NCI-H524 treated with DMSO at 0.1 percent for 48 hours (cell line): Measurements from ENCODE around the gene B3GNT7.
"Not testable (repeated sequence)": the region's sequence is repeated elsewhere in the genome, so short reads cannot be mapped to it uniquely, and the experiment has no call there.

ENCODE experiments used
- DNase-seq: peaks from one replicate; lab custom pipeline; 2025; lab: John Stamatoyannopoulos, UW

The B3GNT7 gene, protein sequence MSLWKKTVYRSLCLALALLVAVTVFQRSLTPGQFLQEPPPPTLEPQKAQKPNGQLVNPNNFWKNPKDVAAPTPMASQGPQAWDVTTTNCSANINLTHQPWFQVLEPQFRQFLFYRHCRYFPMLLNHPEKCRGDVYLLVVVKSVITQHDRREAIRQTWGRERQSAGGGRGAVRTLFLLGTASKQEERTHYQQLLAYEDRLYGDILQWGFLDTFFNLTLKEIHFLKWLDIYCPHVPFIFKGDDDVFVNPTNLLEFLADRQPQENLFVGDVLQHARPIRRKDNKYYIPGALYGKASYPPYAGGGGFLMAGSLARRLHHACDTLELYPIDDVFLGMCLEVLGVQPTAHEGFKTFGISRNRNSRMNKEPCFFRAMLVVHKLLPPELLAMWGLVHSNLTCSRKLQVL

DNA sequence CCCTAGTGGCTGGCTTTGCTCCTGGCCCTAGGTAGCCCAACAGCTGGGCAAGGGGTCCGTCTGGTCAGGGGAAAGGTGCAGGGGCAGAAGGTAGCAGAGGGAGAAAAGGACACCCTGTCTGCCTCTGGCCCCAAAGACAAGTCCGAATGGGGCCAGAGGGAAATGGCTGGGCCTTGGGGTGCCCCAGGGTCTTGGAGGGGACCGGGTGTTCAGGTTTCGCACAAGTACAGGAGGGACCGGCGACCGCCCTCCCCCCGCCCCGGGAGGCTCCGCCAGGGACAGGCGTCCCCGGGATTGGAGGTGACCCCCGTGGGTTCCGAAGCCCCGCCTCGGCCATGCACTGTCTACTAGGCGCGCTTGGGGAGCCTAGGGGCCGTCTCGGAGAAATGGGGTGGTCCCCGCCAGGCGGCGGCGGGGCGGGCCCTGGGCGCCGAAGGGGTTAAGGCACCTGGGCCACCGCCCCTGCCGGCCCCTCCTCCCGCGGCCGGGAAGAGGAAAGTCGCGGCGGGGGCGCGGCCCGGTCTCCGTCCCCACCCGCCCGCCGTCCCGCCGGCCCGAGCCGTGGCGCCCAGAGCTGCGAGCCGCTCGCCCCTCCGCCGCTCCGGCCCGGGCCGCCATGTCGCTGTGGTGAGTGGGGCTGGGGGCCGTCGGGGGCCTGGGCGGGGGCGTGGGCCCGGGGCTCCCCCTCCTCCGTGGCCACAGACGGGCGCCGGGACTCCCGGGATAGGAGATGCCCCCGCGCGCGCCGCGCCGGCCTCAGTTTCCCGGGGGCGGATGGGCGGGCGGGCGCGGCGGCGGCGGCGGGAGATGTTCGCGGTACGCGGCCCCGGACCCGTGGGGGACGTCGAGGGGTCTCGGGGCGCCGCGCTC, at the start of gene B3GNT7:
TSS of gene B3GNT7 (plus strand) at position 523 of the 870 bp plus-strand sequence. CDS start at position 617, 94 bp downstream.
- DNase-seq: no peak

DNA sequence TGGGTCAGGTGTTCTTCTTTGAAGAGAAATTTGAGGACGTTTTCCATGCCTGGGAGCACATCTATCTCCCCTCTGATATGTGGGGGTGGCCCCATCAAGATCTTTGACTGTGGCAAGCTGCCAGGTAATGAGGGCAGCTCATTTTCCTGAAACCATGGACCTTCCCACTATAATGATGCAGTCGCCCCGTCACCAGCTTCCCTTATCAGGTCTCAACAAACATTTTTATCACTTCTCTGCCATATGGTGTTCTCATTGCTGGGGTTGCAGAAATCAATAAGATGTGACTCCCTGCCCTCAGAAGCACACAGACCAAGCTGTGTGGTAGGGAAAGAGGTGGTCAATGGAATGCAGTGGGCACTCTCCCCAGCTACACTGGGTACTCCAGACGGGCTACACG, 48.4 kb upstream of the B3GNT7 start:
- DNase-seq: no peak

- DNase-seq: no peak
Measured at GRCh38 chr2:231347638-231348037, 47.9 kb upstream of the B3GNT7 start.

DNA sequence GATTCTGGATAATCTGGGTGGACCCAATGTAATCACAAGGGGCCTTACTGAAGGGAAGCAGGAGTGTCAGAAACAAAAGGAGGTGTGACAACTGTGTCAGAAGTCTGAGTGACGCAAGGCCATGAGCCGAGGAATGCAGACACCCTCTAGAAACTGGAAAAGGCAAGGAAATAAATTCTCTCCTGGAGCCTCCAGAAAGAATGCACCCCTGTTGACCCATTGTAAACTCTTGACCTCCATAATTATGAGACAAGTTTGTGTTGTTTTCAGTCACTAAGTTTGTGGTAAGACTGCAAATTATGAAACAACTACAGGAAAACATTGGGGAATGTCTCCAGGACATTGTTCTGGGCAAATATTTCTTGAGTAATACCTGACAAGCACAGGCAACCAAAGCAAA, 47.3 kb upstream of the B3GNT7 start:
- DNase-seq: no peak

DNA sequence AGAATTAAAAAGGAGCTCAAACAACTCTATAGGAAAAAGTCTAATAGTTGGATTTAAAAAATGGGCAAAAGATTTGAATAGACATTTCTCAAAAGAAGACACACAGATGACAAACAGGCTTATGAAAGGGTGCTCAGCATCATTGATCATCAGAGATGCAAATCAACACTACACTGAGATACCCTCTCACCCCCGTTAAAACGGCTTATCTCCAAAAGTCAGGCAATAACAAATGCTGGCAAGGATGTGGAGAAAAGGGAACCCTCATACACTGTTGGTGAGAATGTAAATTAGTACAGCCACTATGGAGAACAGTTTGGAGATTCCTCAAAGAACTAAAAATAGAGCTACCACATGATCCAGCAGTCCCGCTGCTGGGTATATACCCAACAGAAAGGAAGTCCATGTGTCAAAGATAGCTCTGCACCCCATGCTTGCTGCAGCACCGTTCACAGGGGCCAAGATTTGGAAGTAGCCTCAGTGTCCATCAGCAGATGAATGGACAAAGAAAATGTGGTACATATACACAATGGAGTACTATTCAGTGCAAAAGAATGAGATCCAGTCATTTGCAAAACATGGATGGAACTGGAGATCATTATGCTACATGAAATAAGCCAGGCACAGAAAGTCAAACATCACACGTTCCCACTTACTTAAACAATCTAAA, 46.7 kb upstream of the B3GNT7 start:
- no peak for DNase-seq

- DNase-seq: not testable (repeated sequence)
Measured at GRCh38 chr2:231349374-231349735, 46.2 kb upstream of the B3GNT7 start.

DNA sequence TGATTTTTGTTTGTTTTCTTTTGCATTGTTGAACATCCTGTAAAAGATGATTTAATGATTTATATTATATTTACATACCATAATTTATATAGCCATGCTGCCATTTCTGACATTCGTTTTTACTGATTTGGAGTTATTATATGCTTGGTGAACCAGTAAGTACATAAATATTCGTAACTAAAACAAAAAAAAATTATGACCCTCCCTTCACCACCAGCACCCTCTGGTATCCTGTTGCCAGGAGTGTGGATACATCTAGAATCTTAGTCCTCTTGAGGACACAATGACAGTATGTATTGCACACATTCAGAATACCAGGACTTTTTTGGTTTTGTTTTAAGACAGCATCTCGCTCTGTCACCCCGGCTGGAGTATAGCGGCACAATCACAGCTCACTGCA, 43.9 kb upstream of the B3GNT7 start:
- no peak for DNase-seq

GRCh38 chr2:231353469-231353868, 42.0 kb upstream of the B3GNT7 start:
- DNase-seq: no peak

- no peak for DNase-seq
Measured at GRCh38 chr2:231355508-231356465, 39.7 kb upstream of the B3GNT7 start.

DNA sequence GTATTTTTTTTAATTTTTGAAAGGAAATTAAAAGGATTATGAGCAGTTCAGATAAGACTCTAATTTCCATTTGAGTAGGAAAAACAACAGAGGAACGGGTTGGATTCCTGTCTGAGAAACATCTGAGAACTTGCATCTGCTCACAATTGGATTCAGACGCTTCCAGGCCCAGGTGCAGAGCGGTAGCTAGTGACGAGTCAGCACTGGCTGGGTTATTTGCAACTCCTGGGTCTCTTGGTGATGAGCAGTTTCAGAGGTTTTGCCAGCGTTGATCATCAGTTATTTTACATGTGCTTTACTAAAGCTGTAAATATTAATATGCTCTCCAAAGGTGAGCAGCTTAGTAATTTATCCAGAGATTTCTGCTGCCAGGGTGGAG, 39.1 kb upstream of the B3GNT7 start:
- DNase-seq: no peak

DNA sequence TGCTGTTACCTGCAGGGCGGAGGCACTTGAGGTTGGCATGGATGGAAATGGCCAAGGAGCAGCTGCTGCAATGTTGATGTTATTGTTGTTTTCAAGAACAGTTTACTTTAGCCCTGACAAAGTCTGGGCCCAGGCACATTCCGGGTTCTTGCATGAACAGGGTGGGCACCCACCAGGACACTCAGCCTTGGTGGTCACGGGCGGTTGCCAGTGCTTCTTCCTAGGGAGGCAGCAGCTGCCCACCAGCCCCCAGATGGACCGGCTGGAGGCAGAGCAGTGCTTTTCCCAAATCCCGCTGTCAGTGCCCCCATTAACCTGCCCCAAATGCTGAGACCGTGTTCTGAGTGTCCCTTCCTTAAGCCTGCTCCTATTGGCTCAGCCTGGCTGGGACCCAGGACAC, 38.5 kb upstream of the B3GNT7 start:
- DNase-seq: no peak

DNA sequence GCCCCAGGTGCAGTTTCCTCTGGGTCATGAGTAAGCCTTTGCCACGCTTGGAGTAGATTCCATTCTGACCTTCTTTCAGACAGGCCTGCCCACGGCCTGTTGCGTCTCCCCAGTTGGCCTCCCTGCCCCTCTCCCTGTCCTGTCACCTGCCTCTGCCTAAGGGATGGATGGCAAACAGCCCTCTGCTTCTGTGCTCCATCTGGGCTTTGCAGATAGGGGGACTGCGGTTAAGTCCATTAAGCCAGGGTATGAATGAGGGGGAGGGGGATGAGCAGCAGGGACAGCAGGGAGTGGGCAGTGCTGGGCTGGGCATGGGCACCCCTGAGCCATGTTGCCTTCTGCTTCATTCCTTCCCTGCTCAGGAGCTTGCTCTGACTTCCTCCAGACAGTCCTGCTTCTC, 37.6 kb upstream of the B3GNT7 start:
- no peak for DNase-seq

DNA sequence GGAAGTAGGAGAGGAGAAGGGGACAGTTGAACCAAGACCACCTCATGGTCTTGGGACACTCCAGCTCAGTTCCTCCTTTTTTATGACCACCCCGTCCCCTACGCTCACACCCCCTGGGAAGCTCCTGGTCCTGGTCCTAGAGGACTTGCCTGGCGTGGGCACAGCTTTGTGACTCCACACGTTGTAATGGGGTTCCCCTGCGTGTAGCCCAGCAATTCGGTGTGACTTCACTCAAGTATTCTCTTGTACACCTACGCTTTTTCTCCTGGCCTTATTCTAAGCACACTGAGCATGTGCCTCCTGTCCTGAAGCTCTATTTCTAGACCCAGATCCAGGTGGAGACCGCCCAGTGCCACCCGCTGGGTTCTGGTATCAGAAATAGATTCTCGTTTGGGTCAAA, 36.1 kb upstream of the B3GNT7 start:
- no peak for DNase-seq

DNA sequence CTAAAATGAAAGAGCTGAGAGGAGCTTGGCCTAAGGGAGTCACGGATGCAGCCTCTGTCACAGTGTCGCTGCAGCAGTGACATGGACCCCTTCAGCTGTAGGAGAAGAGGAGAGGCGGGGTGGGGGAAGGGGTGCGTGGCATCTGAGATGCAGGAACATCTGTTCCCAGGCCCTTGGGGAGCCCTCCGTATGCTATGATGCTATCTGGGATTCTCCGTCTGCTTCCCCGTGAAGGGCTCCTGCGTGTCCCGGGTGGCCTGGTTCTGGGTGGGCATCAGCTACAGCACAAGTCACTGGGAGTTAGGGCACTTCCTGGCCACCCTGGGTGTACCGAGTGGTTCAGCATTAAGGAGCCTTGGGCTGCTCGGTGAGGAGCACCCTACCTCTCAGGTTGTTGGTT, 35.6 kb upstream of the B3GNT7 start:
- DNase-seq: peak; percentile 15

DNA sequence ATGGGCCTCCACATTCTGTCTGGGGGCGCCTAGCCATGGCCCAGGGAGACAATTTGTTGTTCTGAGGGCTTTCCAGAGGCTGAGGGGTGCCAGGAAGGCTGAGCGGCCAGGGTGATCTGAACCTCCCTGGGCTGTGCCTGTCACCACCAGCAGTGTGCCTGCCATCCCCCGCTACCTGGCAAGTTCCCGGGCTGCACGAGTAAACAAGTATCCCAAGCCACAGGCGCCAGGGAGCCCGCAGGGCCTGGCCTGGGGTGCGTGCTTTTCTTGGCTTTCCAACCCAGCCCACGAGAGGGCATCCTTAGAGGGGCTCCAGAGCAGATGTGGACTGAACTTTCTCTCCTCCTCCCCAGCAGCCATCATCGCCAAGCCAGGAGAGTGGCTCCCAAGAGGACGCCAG, 35.1 kb upstream of the B3GNT7 start:
- DNase-seq: peak; percentile 1

GRCh38 chr2:231360881-231361371, 34.6 kb upstream of the B3GNT7 start:
- no peak for DNase-seq

GRCh38 chr2:231361701-231362554, 33.6 kb upstream of the B3GNT7 start:
- DNase-seq: no peak

- DNase-seq: no peak
Measured at GRCh38 chr2:231362555-231363184, 32.8 kb upstream of the B3GNT7 start.

- no peak for DNase-seq
Measured at GRCh38 chr2:231364061-231364460, 31.4 kb upstream of the B3GNT7 start.
